ENCODE results near the gene EPO.

DNA sequence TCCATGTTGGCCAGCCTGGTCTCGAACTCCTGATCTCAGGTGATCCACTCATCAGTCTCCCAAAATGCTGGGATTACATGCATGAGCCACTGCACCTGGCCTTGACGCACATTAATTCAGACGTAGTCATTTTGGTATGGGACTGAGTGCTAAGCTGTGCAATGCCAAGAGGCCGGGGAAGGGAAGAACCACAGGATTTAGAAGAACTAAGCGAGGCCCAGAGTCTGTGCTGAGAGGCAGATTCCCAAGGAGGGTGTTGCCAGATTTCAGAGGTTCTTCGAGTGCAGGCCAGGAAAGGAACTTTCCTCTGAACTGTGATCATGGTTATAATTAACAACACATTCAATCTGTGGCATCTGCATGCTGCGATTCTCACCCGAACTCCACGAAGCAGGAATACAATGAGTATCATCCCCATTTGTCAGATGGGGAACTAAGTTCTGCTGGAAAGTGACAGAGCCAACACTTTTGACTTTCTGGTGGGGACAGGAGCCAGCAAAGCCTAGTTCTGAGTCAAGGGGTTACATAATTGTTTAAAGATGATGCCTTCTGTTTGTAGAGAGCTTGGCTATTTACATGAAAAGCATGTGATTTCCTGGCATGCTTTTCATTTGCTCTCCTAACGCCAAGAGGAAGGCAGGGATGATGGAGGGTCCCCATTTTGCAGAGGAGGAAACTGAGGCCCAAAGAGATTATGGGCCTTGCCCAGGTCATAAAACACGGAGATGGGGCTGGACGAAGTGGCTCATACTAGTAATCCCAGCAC, 6.9 kb downstream of the EPO start:
- no peak for TF ChIP-seq CTCF (conservative IDR thresholded peaks at IDR 0.05)
- no peak for TF ChIP-seq ZFX (IDR thresholded peaks at IDR 0.05)
